Measurements from ENCODE around the gene CYB561A3.

GRCh38 chr11:61378713-61379313, 17.1 kb upstream of the CYB561A3 start:
- TF ChIP-seq ZBTB7A (CRISPR knock-in tag; IDR thresholded peaks at IDR 0.05) (no peak), SYNCRIP (IDR thresholded peaks at IDR 0.05; ENCODE audit: insufficient read depth, low read depth, low read length) (no peak)

Data from HepG2 (cell line).